ENCODE data around the gene COLEC11. TPM values are rescaled to one million over a fixed set of nuclear protein-coding genes. Genes with fewer than 3 reads are reported as not detected.
A peak's percentile ranks its signal among the peaks of the same experiment; 100 is the strongest.

Gene COLEC11
- polyA plus RNA-seq (2013), result 0.22 TPM

- Histone ChIP-seq H3K36me3 (ENCODE audit: control insufficient read depth in 4 of 4, insufficient read depth in 4 of 4, low read length in 3 of 4) (no peaks in the 10 kb centered on the region), H3K9me3 (ENCODE audit: control extremely low read depth in 1 of 5, control insufficient read depth in 4 of 5, insufficient read depth in 2 of 5, low read depth in 1 of 5, low read length in 4 of 5) (no peaks in the 10 kb centered on the region), H3K4me1 (ENCODE audit: control extremely low read depth in 1 of 4, control insufficient read depth in 4 of 4, insufficient read depth in 4 of 4, low read length in 3 of 4) (peaks cover 0 to 4% (median 2%) of the 10 kb centered on the region in 4 experiments), H3K27ac (ENCODE audit: insufficient read depth in 1 of 2, low read depth in 1 of 2, low read length in 2 of 2, poor library complexity in 1 of 2, severe bottlenecking in 2 of 2) (no peak within 1 kb of the TSS), H3K4me3 (ENCODE audit: control insufficient read depth in 1 of 7, extremely low read depth in 1 of 7, insufficient read depth in 4 of 7, low read depth in 2 of 7, low read length in 6 of 7) (peak within 1 kb of the TSS in 2 of 7 experiments; percentile 11 to 36), H3K27me3 (replicated peaks in 2 of 5; ENCODE audit: control insufficient read depth in 4 of 5, insufficient read depth in 5 of 5, low read length in 4 of 5) (peaks cover 0 to 8% (median 0%) of the 10 kb centered on the region in 5 experiments)
- CTCF ChIA-PET, result interaction anchor here (0.5 kb wide), 1 partner anchor 175 kb away, joined by 3 read pairs; no protein-coding TSS in a partner anchor
- no peak for DNase-seq
- WGBS (ENCODE audit: insufficient coverage), result 52% methylated on average over 34 of the region's 40 CpGs
- POLR2A ChIA-PET, result no interaction called here
Measured at GRCh38 chr2:3594493-3595281, at the start of gene COLEC11. COLEC11 (plus strand) TSS chr2:3595112; CDS start chr2:3604341, 9,229 bp downstream.

- 98% methylated on average over 7 of the region's 10 CpGs for WGBS (ENCODE audit: insufficient coverage)
- no peaks in the 10 kb centered on the region for H3K9me3 ChIP-seq (ENCODE audit: control extremely low read depth in 1 of 5, control insufficient read depth in 4 of 5, insufficient read depth in 2 of 5, low read depth in 1 of 5, low read length in 4 of 5)
- H3K36me3 ChIP-seq (ENCODE audit: control insufficient read depth in 4 of 4, insufficient read depth in 4 of 4, low read length in 3 of 4), result peaks cover 39 to 85% (median 70%) of the 10 kb centered on the region in 4 experiments
- H3K4me3 ChIP-seq (ENCODE audit: control insufficient read depth in 1 of 7, extremely low read depth in 1 of 7, insufficient read depth in 4 of 7, low read depth in 2 of 7, low read length in 6 of 7), result no peak overlapping the region
- DNase-seq, result no peak
- ChIA-PET POLR2A (no interaction called here), CTCF (interaction anchor here (1.6 kb wide), 1 partner anchor 106 kb away, joined by 4 read pairs; no protein-coding TSS in a partner anchor)
- H3K27me3 ChIP-seq (replicated peaks in 2 of 5; ENCODE audit: control insufficient read depth in 4 of 5, insufficient read depth in 5 of 5, low read length in 4 of 5), result no peaks in the 10 kb centered on the region
- H3K27ac ChIP-seq (ENCODE audit: insufficient read depth in 1 of 2, low read depth in 1 of 2, low read length in 2 of 2, poor library complexity in 1 of 2, severe bottlenecking in 2 of 2), result no peak overlapping the region
- H3K4me1 ChIP-seq (ENCODE audit: control extremely low read depth in 1 of 4, control insufficient read depth in 4 of 4, insufficient read depth in 4 of 4, low read length in 3 of 4), result no peaks in the 10 kb centered on the region
Measured at GRCh38 chr2:3545788-3546478, 49.0 kb upstream of the COLEC11 start.

- Histone ChIP-seq H3K4me1 (ENCODE audit: control extremely low read depth in 1 of 4, control insufficient read depth in 4 of 4, insufficient read depth in 4 of 4, low read length in 3 of 4) (no peaks in the 10 kb centered on the region), H3K36me3 (ENCODE audit: control insufficient read depth in 4 of 4, insufficient read depth in 4 of 4, low read length in 3 of 4) (peaks cover 45 to 86% (median 67%) of the 10 kb centered on the region in 4 experiments), H3K27ac (ENCODE audit: insufficient read depth in 1 of 2, low read depth in 1 of 2, low read length in 2 of 2, poor library complexity in 1 of 2, severe bottlenecking in 2 of 2) (no peak overlapping the region), H3K9me3 (ENCODE audit: control extremely low read depth in 1 of 5, control insufficient read depth in 4 of 5, insufficient read depth in 2 of 5, low read depth in 1 of 5, low read length in 4 of 5) (no peaks in the 10 kb centered on the region), H3K27me3 (replicated peaks in 2 of 5; ENCODE audit: control insufficient read depth in 4 of 5, insufficient read depth in 5 of 5, low read length in 4 of 5) (no peaks in the 10 kb centered on the region), H3K4me3 (ENCODE audit: control insufficient read depth in 1 of 7, extremely low read depth in 1 of 7, insufficient read depth in 4 of 7, low read depth in 2 of 7, low read length in 6 of 7) (no peak overlapping the region)
- no peak for DNase-seq
- ChIA-PET POLR2A (no interaction called here), CTCF (no interaction called here)
- WGBS (ENCODE audit: insufficient coverage), result 93% methylated on average over 2 of the region's 2 CpGs
Measured at GRCh38 chr2:3547915-3548314, 47.0 kb upstream of the COLEC11 start.

- CTCF ChIA-PET, result interaction anchor here (1.1 kb wide), 2 partner anchors 34 to 37 kb away, joined by 3 read pairs; no protein-coding TSS in a partner anchor
- H3K27me3 ChIP-seq (replicated peaks in 2 of 5; ENCODE audit: control insufficient read depth in 4 of 5, insufficient read depth in 5 of 5, low read length in 4 of 5), result no peaks in the 10 kb centered on the region
- peaks cover 21 to 63% (median 47%) of the 10 kb centered on the region in 4 experiments for H3K36me3 ChIP-seq (ENCODE audit: control insufficient read depth in 4 of 4, insufficient read depth in 4 of 4, low read length in 3 of 4)
- WGBS (ENCODE audit: insufficient coverage), result 100% methylated on average over 10 of the region's 10 CpGs
- no peak for DNase-seq
- H3K27ac ChIP-seq (ENCODE audit: insufficient read depth in 1 of 2, low read depth in 1 of 2, low read length in 2 of 2, poor library complexity in 1 of 2, severe bottlenecking in 2 of 2), result no peak overlapping the region
- H3K4me1 ChIP-seq (ENCODE audit: control extremely low read depth in 1 of 4, control insufficient read depth in 4 of 4, insufficient read depth in 4 of 4, low read length in 3 of 4), result peaks cover 6 to 15% (median 11%) of the 10 kb centered on the region in 4 experiments
- no peak overlapping the region for H3K4me3 ChIP-seq (ENCODE audit: control insufficient read depth in 1 of 7, extremely low read depth in 1 of 7, insufficient read depth in 4 of 7, low read depth in 2 of 7, low read length in 6 of 7)
- H3K9me3 ChIP-seq (ENCODE audit: control extremely low read depth in 1 of 5, control insufficient read depth in 4 of 5, insufficient read depth in 2 of 5, low read depth in 1 of 5, low read length in 4 of 5), result no peaks in the 10 kb centered on the region
- POLR2A ChIA-PET, result no interaction called here
Measured at GRCh38 chr2:3553946-3554345, 41.0 kb upstream of the COLEC11 start.

- H3K27me3 ChIP-seq (replicated peaks in 2 of 5; ENCODE audit: control insufficient read depth in 4 of 5, insufficient read depth in 5 of 5, low read length in 4 of 5), result no peaks in the 10 kb centered on the region
- peak overlapping the region; percentile 83 to 96 (median 91) for H3K4me3 ChIP-seq (ENCODE audit: control insufficient read depth in 1 of 7, extremely low read depth in 1 of 7, insufficient read depth in 4 of 7, low read depth in 2 of 7, low read length in 6 of 7)
- ChIA-PET CTCF (interaction anchor here (0.8 to 1.4 kb wide), 4 partner anchors 15 to 133 kb away, joined by 3 read pairs; no protein-coding TSS in a partner anchor), POLR2A (interaction anchor here (0.6 to 2.5 kb wide), 5 partner anchors 17 to 179 kb away, joined by 3 to 15 read pairs (median 3); partner anchors contain the start of genes RPS7 and TRAPPC12)
- H3K36me3 ChIP-seq (ENCODE audit: control insufficient read depth in 4 of 4, insufficient read depth in 4 of 4, low read length in 3 of 4), result peaks cover 4 to 37% (median 26%) of the 10 kb centered on the region in 4 experiments
- peak overlapping the region; percentile 84 to 95 for H3K27ac ChIP-seq (ENCODE audit: insufficient read depth in 1 of 2, low read depth in 1 of 2, low read length in 2 of 2, poor library complexity in 1 of 2, severe bottlenecking in 2 of 2)
- 0% methylated on average over 38 of the region's 40 CpGs for WGBS (ENCODE audit: insufficient coverage)
- H3K4me1 ChIP-seq (ENCODE audit: control extremely low read depth in 1 of 4, control insufficient read depth in 4 of 4, insufficient read depth in 4 of 4, low read length in 3 of 4), result peaks cover 6 to 21% (median 17%) of the 10 kb centered on the region in 4 experiments
- H3K9me3 ChIP-seq (ENCODE audit: control extremely low read depth in 1 of 5, control insufficient read depth in 4 of 5, insufficient read depth in 2 of 5, low read depth in 1 of 5, low read length in 4 of 5), result no peaks in the 10 kb centered on the region
- DNase-seq, result peak in 2 of 3 donors; percentile 52 to 58
Measured at GRCh38 chr2:3557639-3558204, 37.2 kb upstream of the COLEC11 start.

- peak within 1 kb of the TSS; percentile 83 to 96 (median 91) for H3K4me3 ChIP-seq (ENCODE audit: control insufficient read depth in 1 of 7, extremely low read depth in 1 of 7, insufficient read depth in 4 of 7, low read depth in 2 of 7, low read length in 6 of 7)
- ChIA-PET CTCF (interaction anchor here (0.8 to 1.4 kb wide), 4 partner anchors 14 to 134 kb away, joined by 3 read pairs; no protein-coding TSS in a partner anchor), POLR2A (interaction anchor here (0.6 to 2.5 kb wide), 5 partner anchors 17 to 179 kb away, joined by 3 to 15 read pairs (median 5); partner anchors contain the start of genes RPS7 and TRAPPC12)
- H3K27me3 ChIP-seq (replicated peaks in 2 of 5; ENCODE audit: control insufficient read depth in 4 of 5, insufficient read depth in 5 of 5, low read length in 4 of 5), result no peaks in the 10 kb centered on the region
- H3K36me3 ChIP-seq (ENCODE audit: control insufficient read depth in 4 of 4, insufficient read depth in 4 of 4, low read length in 3 of 4), result peaks cover 4 to 36% (median 24%) of the 10 kb centered on the region in 4 experiments
- peak; percentile 98 to 99 (median 98) for DNase-seq
- H3K27ac ChIP-seq (ENCODE audit: insufficient read depth in 1 of 2, low read depth in 1 of 2, low read length in 2 of 2, poor library complexity in 1 of 2, severe bottlenecking in 2 of 2), result peak within 1 kb of the TSS; percentile 84 to 95
- H3K4me1 ChIP-seq (ENCODE audit: control extremely low read depth in 1 of 4, control insufficient read depth in 4 of 4, insufficient read depth in 4 of 4, low read length in 3 of 4), result peaks cover 6 to 21% (median 17%) of the 10 kb centered on the region in 4 experiments
- no peaks in the 10 kb centered on the region for H3K9me3 ChIP-seq (ENCODE audit: control extremely low read depth in 1 of 5, control insufficient read depth in 4 of 5, insufficient read depth in 2 of 5, low read depth in 1 of 5, low read length in 4 of 5)
- 0% methylated on average over 60 of the region's 67 CpGs for WGBS (ENCODE audit: insufficient coverage)
Measured at GRCh38 chr2:3558205-3559014, 36.5 kb upstream of the COLEC11 start, which contains the start of gene RNASEH1. RNASEH1 (minus strand) TSS chr2:3558333; CDS start chr2:3558260, 73 bp downstream.
